IPS-NIHi11 (cell line): ENCODE measurements around the gene MOB3B.

Experiments used
- DNase-seq: peaks from one replicate; pipeline ENCODE4 v3.0.0; 2012; ENCODE audit warnings: mixed read lengths, low spot score

Gene MOB3B

GRCh38 chr9:27391040-27391895 lies 138.3 kb downstream of the MOB3B start:
- no peak for DNase-seq

GRCh38 chr9:27388150-27388549 lies 141.5 kb downstream of the MOB3B start:
- DNase-seq, result no peak

DNA sequence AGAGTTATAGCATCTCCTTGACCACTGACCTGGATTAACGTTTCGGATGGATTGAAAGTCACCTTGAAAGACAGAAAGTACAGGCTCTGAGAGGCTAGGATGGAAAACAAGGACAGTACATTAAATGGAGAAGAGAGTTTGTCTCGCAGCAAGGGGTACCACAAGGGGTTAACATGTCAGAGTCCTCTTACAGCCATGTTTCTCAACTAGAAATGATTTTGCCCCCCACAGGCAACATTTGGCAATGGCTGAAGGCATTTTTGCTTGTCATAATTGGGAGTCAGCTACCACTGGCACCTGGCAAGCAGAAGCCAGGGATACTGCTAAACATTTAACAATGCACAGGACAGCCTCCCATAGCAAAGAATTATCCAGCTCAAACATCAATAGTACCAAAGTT lies 141.9 kb downstream of the MOB3B start:
- no peak for DNase-seq

GRCh38 chr9:27386571-27387091 lies 143.0 kb downstream of the MOB3B start:
- DNase-seq, result no peak

- no peak for DNase-seq
Measured at GRCh38 chr9:27385606-27386322, 143.8 kb downstream of the MOB3B start.

DNA sequence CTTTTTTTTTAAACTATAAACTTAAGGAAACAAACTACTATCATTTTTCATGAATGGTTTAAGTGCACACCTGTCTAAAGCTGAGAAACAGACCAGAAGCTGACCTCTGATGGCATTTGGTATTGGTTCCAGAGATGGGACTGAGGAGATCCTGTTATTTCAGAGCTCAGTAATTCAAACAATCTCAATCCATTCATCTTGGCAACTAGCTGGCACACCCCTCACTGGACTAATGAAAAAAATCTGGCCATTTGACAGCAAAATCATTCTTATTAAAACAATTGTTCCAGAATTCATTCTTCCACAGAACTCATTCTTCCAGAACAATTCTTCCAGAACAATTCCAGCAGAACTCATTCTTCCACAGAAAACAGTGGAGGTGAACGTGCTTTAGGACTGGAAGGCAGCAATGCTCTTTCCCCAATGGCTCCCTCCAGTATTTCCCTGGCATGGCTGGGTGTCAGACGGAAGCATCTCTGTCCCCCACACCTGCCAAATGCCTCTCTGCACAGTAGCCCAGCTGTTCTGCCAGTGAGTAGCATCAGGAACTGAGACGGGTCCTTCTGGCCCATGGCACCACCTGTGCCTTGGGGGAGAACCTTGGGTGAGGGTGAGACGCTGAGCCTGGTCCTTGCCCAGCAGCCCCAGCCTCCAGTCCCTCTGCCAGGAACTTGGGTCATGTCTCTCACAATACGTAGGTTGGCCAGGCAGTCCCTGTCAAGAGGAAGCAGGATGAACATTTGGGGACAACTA lies 145.2 kb downstream of the MOB3B start:
- no peak for DNase-seq

DNA sequence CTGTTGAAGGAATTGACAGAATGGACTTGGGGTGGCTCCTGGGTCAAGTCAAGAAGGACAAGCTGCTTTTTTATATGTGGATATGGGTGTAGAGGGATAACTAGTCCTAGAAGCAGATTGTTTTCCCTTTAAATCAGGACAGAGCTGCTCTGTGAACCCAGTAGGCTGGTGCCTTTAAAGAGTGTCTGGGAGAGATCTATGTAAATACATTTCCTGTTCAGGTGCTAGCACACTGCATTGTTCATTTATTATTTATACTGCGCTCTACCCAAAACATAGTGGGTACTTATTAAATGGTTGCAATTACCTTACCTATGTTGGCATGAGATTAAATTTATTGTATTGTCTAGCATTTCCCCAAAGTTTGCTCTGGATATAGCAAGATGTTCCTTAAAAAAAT lies 146.1 kb downstream of the MOB3B start:
- DNase-seq, result no peak

- no peak for DNase-seq
Measured at GRCh38 chr9:27382975-27383374, 146.6 kb downstream of the MOB3B start.

GRCh38 chr9:27382308-27382707 lies 147.3 kb downstream of the MOB3B start:
- no peak for DNase-seq

DNA sequence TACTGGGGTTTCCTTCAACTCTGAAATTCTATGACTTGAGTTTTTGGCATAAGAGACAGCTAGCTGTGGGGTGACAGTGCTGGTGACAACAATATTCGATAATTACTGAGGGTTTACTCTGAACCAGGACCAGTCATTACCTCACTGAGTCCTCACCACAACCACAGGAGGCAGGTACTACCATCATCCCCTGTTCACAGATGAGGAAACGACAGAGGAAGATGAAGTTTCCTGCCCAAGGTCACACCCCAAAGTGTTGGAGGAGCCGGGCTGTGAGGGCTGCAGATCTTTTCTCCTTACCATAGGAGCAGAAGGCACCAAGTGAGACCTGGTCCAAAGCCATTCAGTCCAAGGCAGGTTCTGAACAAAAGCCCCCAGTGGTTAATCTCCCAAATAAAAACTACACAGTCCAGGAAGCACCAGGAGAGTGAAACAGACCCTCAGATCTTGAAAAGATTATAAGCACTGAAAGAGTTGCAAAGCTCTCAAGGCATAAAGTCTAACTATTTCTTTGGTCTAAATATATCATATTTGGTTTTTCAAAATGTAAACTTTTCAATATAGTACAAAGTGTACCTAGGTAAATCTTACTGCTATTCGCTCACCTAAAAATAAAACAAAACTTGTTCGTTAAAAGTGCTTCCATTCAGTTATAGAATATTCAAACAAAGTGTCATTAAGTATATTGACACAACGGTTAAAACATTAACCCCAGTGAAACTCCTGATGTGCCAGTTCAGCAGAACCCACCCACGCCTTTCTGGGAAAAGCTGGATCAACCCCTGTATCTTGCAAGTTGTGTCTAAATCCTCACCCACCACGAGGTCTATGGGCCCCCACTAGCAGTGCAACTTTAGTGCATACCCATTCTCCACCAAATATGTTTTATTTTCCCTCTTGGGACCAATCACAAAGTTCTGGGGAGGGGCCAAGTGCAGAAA lies 150.0 kb downstream of the MOB3B start:
- DNase-seq, result no peak

GRCh38 chr9:27377811-27378456 lies 151.7 kb downstream of the MOB3B start:
- DNase-seq, result no peak

- DNase-seq, result no peak
Measured at GRCh38 chr9:27377147-27377807, 152.3 kb downstream of the MOB3B start.

DNA sequence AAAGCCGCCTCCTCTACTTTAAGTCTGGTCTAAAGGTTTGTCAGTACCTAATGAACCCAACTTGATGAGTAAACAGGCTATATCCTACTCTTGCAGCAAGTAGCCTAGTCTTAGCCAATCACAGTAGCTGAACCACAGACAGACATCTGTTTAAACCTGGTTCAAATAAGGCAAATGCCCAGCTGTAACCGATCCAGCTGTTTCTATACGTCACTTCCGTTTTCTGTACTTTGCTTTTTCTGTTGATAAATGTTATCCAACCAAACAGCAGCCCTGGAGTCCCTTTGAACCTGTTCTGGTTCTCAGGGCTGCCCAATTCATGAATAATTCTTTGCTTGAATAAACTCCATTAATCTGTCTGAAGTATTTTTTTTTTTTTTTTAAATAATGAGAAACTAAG lies 155.8 kb downstream of the MOB3B start:
- DNase-seq, result no peak

- DNase-seq, result no peak
Measured at GRCh38 chr9:27372615-27373014, 157.0 kb downstream of the MOB3B start.

DNA sequence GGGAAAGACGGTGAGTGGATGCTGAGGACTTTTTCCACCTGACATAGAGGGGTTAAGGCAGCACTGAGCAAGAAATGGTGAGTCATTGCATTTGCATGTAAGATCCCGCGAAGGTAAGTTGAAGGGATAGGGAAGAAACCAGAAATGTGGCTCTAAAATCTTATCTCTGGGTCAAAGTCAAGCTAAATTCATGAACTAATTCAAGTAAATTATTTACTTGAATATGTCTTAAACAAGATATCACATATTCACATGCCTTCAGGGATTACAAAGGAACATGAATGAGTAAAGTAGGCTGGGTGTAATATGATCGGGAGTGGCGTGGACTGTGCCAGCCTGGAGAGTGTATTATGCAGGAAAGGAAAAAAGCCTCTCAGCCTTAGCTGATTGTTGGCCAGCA lies 158.2 kb downstream of the MOB3B start:
- peak; percentile 42 for DNase-seq

- no peak for DNase-seq
Measured at GRCh38 chr9:27369591-27369990, 160.0 kb downstream of the MOB3B start.

DNA sequence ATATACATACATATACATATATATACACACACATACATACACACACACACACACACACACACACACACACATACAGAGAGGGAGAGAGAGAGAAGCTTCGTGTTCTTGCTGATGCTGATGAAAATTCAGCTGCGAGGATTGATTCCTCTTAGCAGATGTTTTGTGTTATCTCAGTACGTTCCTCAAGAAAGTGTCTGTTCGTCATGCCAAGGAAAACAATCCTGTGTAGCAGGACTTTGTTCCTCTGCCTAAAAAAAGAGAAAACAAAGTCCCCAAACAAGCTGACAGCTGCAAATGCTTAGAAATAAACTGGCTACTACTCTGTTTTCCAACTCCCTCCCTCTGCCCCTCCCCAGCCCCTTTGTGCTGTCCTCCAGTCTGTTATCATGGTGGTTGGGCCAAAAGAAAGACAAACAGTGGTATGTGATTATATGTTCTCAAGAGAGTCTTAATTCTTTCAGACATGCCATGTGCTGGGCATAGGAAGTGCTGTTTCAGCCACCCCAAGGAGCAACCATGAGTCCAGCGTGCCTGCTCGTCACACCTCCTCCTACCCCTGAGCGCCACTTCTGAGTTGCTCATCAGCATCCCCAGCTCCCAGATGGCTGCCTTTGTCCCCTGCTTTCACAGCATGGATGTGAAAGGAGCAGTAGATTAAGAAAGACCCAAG lies 161.2 kb downstream of the MOB3B start:
- no peak for DNase-seq

DNA sequence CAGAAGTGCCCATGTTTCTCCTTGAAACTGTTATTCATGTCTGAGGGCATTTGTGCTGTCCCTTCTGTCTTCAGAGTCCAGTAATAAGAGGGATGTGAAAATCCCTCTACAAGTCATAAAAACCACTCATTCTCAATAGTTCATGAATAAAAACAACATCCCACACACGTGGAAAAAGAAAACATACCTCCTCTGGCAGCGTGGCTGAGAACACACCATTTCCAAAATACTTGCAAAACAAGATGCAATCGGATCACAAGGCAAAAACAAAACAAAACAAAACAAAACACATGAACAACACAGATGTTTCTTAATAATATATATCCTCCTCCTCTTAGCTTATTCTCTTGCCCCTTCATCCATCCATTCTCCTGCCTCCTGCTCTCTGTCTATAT lies 161.7 kb downstream of the MOB3B start:
- no peak for DNase-seq

- no peak for DNase-seq
Measured at GRCh38 chr9:27367175-27367798, 162.3 kb downstream of the MOB3B start.
